ENCODE data around the gene NAA11.

DNA sequence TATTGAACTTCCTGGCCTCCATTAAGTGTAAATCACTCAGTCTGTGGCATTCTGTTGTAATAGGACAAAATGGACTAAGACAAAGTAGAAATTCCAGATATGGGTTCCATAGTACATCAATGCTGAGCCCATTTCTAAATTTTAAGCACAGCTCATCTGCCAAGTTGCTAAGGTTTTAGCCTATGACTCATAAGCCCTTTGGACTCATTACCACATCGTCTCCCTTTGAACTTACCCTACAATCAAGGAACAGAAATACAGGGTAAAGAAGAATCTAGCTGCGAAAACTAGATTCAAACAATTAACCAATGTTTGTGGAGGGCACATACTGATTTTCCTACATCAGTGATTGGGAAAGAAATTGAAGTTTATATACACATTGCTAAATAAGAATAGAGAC lies 31.8 kb downstream of the NAA11 start:
- TF ChIP-seq, protein P1, sequence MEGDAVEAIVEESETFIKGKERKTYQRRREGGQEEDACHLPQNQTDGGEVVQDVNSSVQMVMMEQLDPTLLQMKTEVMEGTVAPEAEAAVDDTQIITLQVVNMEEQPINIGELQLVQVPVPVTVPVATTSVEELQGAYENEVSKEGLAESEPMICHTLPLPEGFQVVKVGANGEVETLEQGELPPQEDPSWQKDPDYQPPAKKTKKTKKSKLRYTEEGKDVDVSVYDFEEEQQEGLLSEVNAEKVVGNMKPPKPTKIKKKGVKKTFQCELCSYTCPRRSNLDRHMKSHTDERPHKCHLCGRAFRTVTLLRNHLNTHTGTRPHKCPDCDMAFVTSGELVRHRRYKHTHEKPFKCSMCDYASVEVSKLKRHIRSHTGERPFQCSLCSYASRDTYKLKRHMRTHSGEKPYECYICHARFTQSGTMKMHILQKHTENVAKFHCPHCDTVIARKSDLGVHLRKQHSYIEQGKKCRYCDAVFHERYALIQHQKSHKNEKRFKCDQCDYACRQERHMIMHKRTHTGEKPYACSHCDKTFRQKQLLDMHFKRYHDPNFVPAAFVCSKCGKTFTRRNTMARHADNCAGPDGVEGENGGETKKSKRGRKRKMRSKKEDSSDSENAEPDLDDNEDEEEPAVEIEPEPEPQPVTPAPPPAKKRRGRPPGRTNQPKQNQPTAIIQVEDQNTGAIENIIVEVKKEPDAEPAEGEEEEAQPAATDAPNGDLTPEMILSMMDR (conservative IDR thresholded peaks at IDR 0.05): no peak
- no peak for TF ChIP-seq EZH2 (IDR thresholded peaks at IDR 0.05; ENCODE audit: low read depth)

All from PC-9 (cell line).